Body of pancreas (tissue), 4 donors: ENCODE measurements around the gene PCBP3. TPM values are rescaled to one million over a fixed set of nuclear protein-coding genes. Genes with fewer than 3 reads are reported as not detected.

Experiments
- ATAC-seq: fragments of 150-250 bp; one replicate; pipeline ENCODE4 v1.9.1; 2016
- DNase-seq, 4 donors: peaks; one replicate each; pipeline ENCODE4 v3.0.0-alpha.2; 2019
- H3K27ac ChIP-seq, 4 donors: fragments of 200-600 bp; sonication (generic); 1 replicate in 3 of 4; 2 replicates in 1 of 4; pipeline versions ENCODE4 v1.5.1 to v1.6.1; 2016 to 2019; ENCODE audit warnings: mild to moderate bottlenecking in 1 of 4, mixed read lengths in 1 of 4, moderate library complexity in 1 of 4
- H3K27me3 ChIP-seq, 2 donors: fragments of 200-600 bp; sonication (generic); one replicate each; pipeline ENCODE4 v1.6.0; 2016; ENCODE audit warnings: mild to moderate bottlenecking in 1 of 2
- H3K36me3 ChIP-seq, 2 donors: fragments of 200-600 bp; sonication (generic); replicated peaks in 1 of 2; 2 replicates each; pipeline ENCODE4 v1.5.1; 2016; ENCODE audit warnings: low read depth in 2 of 2; ENCODE audit not compliant: insufficient read depth in 1 of 2
- H3K4me1 ChIP-seq: fragments of 200-600 bp; sonication (generic); one replicate; pipeline ENCODE4 v1.6.0; 2016
- H3K4me3 ChIP-seq, 2 donors: fragments of 200-600 bp; sonication (generic); 1 replicate in 1 of 2; 2 replicates in 1 of 2; pipeline ENCODE4 v1.5.1; 2016 to 2019
- H3K9me3 ChIP-seq, 3 donors: fragments of 200-600 bp; sonication (generic); 1 replicate in 2 of 3; 2 replicates in 1 of 3; pipeline ENCODE4 v1.5.1; 2016
- POLR2A ChIP-seq, 3 donors: fragments of 450-650 bp; IDR thresholded peaks; one replicate each; pipeline ENCODE4 v1.6.1; 2016; ENCODE audit warnings: antibody characterized with exemption in 3 of 3, mild to moderate bottlenecking in 2 of 3
- WGBS, 2 donors: methylation state at CpG; one replicate each; pipeline ENCODE4 v1.1.5; 2017; 5-methylcytosine and 5-hydroxymethylcytosine counted together
- intact Hi-C: fragments of 100-400 bp; cut with DNase I; formaldehyde crosslinking; loops from one replicate; pipeline ENCODE4 v1.15.1; 2023
- total RNA-seq, 2 donors: library from RNA; depleted of rRNA; stranded (reverse); fragments of >200 nt; gene quantifications; one replicate each; pipeline ENCODE4 v1.1.0, GENCODE V29; 2016
- TF ChIP-seq, protein P1 (sequence below), 7 experiments: fragments of 450-650 bp in 4 of 7; fragments of 200-600 bp in 3 of 7; sonication (generic) in 3 of 7; IDR thresholded peaks; one replicate each; pipeline ENCODE4 v1.5.1; 2016 to 2019; ENCODE audit warnings: antibody characterized with exemption in 7 of 7

Gene PCBP3
- total RNA-seq, 2 donors from 2014 or later: 1.3 to 4.6 TPM

DNA sequence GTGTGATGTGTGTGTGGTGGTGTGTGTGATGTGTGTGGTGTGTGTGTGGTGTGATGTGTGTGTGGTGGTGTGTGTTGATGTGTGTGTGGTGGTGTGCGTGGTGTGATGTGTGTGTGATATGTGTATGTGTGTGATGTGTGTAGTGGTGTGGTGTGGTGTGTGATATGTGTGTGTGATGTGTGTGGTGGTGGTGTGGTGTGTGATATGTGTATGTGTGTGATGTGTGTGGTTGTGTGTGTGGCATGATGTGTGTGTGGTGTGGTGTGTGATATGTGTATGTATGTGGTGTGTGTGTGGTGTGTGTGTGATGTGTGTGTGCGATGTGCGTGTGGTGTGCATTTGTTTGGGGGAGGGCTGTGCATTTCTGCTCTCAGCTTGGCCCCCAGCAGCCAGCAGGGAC is 7.1 kb upstream of the PCBP3 start:
- H3K9me3 ChIP-seq: no peaks in the 10 kb centered on the region
- no peak overlapping the region for H3K4me3 ChIP-seq
- no peaks in the 10 kb centered on the region for H3K27me3 ChIP-seq
- no peak overlapping the region for H3K27ac ChIP-seq
- no peaks in the 10 kb centered on the region for H3K36me3 ChIP-seq
- TF ChIP-seq, protein P1, sequence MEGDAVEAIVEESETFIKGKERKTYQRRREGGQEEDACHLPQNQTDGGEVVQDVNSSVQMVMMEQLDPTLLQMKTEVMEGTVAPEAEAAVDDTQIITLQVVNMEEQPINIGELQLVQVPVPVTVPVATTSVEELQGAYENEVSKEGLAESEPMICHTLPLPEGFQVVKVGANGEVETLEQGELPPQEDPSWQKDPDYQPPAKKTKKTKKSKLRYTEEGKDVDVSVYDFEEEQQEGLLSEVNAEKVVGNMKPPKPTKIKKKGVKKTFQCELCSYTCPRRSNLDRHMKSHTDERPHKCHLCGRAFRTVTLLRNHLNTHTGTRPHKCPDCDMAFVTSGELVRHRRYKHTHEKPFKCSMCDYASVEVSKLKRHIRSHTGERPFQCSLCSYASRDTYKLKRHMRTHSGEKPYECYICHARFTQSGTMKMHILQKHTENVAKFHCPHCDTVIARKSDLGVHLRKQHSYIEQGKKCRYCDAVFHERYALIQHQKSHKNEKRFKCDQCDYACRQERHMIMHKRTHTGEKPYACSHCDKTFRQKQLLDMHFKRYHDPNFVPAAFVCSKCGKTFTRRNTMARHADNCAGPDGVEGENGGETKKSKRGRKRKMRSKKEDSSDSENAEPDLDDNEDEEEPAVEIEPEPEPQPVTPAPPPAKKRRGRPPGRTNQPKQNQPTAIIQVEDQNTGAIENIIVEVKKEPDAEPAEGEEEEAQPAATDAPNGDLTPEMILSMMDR (IDR thresholded peaks at IDR 0.05): no peak
- no peak for TF ChIP-seq POLR2A (IDR thresholded peaks at IDR 0.05)
- ATAC-seq: no peak
- intact Hi-C loops: no loop called here
- no peak for DNase-seq
- 75 to 84% methylated on average over 3 of the region's 3 CpGs for WGBS, 2 donors
- no peaks in the 10 kb centered on the region for H3K4me1 ChIP-seq

DNA sequence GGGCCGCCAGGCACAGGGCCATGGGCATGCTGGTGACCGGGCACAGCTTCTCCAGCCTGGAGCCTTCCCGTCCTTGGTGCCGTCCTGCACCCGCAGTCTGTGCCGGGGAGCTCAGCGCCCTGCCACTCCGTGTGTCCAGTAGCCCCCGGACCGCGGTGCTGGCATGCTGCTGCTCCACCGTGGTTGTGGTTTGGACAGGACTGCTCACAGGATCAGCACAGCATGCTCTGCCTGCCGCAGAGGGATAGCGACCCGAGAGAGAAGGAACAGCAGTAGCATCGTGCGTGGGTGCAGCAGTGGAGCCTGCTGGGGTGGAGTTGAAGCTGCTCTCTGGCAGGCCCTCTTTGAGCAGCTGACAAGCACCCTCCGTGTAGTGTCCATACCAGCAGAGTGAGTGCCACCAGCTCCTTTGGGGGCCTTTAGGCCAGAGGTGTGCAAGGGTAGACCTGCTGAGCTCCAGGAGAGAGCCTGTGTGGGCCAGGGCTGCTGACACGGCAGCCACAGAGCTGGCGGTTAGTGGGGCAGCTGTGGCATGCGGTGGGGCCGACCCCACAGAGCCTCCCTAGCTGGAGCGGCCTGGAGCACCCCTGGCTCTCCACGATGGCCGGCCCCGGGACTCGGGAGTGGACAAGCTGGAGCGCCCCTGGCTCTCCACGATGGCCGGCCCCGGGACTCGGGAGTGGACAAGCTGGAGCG is 6.4 kb upstream of the PCBP3 start:
- H3K4me3 ChIP-seq: no peak overlapping the region
- TF ChIP-seq POLR2A (IDR thresholded peaks at IDR 0.05): no peak
- TF ChIP-seq, protein P1 (IDR thresholded peaks at IDR 0.05): no peak
- 73% methylated on average over 28 of the region's 33 CpGs; no CpG with 5 or more reads in 1 of the 2 donors for WGBS, 2 donors

GRCh38 chr21:45637883-45638282 is 5.6 kb upstream of the PCBP3 start:
- no peaks in the 10 kb centered on the region for H3K27me3 ChIP-seq
- no peaks in the 10 kb centered on the region for H3K9me3 ChIP-seq
- H3K36me3 ChIP-seq: no peaks in the 10 kb centered on the region
- DNase-seq: no peak
- no peak for TF ChIP-seq POLR2A (IDR thresholded peaks at IDR 0.05)
- TF ChIP-seq, protein P1 (IDR thresholded peaks at IDR 0.05): no peak
- no peaks in the 10 kb centered on the region for H3K4me1 ChIP-seq
- H3K27ac ChIP-seq: no peak overlapping the region
- intact Hi-C loops: no loop called here
- 24 to 51% methylated on average over 4 to 13 of the region's 13 CpGs for WGBS, 2 donors
- H3K4me3 ChIP-seq: no peak overlapping the region
- ATAC-seq: no peak

More for the DNA sequence above, 6.4 kb upstream of the PCBP3 start:
- no peak overlapping the region for H3K27ac ChIP-seq
- H3K4me1 ChIP-seq: no peaks in the 10 kb centered on the region
- intact Hi-C loops: no loop called here
- DNase-seq: no peak
- no peaks in the 10 kb centered on the region for H3K9me3 ChIP-seq
- no peaks in the 10 kb centered on the region for H3K36me3 ChIP-seq
- ATAC-seq: no peak
- H3K27me3 ChIP-seq: no peaks in the 10 kb centered on the region

GRCh38 chr21:45638707-45639106 is 4.8 kb upstream of the PCBP3 start:
- ATAC-seq (no peak), DNase-seq (no peak)
- Histone ChIP-seq H3K4me3 (no peak overlapping the region), H3K27me3 (no peaks in the 10 kb centered on the region), H3K9me3 (no peaks in the 10 kb centered on the region), H3K36me3 (no peaks in the 10 kb centered on the region), H3K4me1 (no peaks in the 10 kb centered on the region), H3K27ac (no peak overlapping the region)
- 36% methylated on average over 8 of the region's 8 CpGs for WGBS, 2 donors
- intact Hi-C loops: no loop called here
- TF ChIP-seq, protein P1 (IDR thresholded peaks at IDR 0.05): no peak
